ENCODE data around the gene CLASRP. TPM values are rescaled to one million over a fixed set of nuclear protein-coding genes. Genes with fewer than 3 reads are reported as not detected.

Gene CLASRP
- total and polyA plus RNA-seq, 9 donors: 29.5 to 113 (median 80.3) TPM

- Histone ChIP-seq H3K9me3 (no peaks in the 10 kb centered on the region), H3K4me1 (ENCODE audit: insufficient read depth) (no peaks in the 10 kb centered on the region), H3K4me3 (no peak overlapping the region), H3K36me3 (no peaks in the 10 kb centered on the region), H3K27me3 (no peaks in the 10 kb centered on the region), H3K27ac (no peak overlapping the region)
- intact Hi-C loops (cut with DNase I): no loop called here
- DNase-seq: no peak
- no peak for TF ChIP-seq EP300 (IDR thresholded peaks at IDR 0.05)
- TF ChIP-seq, protein P1, sequence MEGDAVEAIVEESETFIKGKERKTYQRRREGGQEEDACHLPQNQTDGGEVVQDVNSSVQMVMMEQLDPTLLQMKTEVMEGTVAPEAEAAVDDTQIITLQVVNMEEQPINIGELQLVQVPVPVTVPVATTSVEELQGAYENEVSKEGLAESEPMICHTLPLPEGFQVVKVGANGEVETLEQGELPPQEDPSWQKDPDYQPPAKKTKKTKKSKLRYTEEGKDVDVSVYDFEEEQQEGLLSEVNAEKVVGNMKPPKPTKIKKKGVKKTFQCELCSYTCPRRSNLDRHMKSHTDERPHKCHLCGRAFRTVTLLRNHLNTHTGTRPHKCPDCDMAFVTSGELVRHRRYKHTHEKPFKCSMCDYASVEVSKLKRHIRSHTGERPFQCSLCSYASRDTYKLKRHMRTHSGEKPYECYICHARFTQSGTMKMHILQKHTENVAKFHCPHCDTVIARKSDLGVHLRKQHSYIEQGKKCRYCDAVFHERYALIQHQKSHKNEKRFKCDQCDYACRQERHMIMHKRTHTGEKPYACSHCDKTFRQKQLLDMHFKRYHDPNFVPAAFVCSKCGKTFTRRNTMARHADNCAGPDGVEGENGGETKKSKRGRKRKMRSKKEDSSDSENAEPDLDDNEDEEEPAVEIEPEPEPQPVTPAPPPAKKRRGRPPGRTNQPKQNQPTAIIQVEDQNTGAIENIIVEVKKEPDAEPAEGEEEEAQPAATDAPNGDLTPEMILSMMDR (IDR thresholded peaks at IDR 0.05): no peak
- TF ChIP-seq POLR2A (IDR thresholded peaks at IDR 0.05): no peak
- WGBS, 3 donors: 85 to 94% (median 91%) methylated on average over 9 of the region's 9 CpGs
Measured at GRCh38 chr19:45009625-45010255, 29.1 kb upstream of the CLASRP start.

DNA sequence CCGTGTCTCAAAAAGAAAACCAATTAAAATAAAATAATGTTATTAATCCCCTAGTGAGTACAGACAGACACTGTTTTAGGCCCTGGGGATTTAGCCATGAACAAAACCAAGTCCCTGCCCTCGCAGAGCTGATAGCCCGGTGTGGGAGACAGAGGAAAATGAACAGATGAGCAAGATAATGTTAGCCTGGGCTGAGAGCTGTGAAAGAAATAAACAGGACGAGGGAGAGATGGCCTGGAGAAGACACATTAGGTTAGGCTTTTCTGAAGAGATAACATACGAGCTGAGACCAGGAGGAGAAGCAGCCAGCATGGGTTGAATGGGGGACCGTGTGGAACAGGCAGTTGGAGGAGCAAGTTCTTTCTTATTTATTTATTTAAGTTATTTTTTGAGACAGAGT is 28.5 kb upstream of the CLASRP start:
- 51 to 61% (median 54%) methylated on average over 6 of the region's 6 CpGs for WGBS, 3 donors
- DNase-seq: no peak
- H3K36me3 ChIP-seq: no peaks in the 10 kb centered on the region

GRCh38 chr19:45011959-45012358 is 26.9 kb upstream of the CLASRP start:
- no peaks in the 10 kb centered on the region for H3K4me1 ChIP-seq (ENCODE audit: insufficient read depth)
- intact Hi-C loops (cut with DNase I): no loop called here
- no peak overlapping the region for H3K27ac ChIP-seq
- TF ChIP-seq, protein P1 (IDR thresholded peaks at IDR 0.05): no peak
- TF ChIP-seq EP300 (IDR thresholded peaks at IDR 0.05): no peak
- TF ChIP-seq POLR2A (IDR thresholded peaks at IDR 0.05): no peak
- no peaks in the 10 kb centered on the region for H3K36me3 ChIP-seq
- H3K4me3 ChIP-seq: no peak overlapping the region
- 95% methylated on average over 35 to 42 of the region's 42 CpGs for WGBS, 3 donors
- no peaks in the 10 kb centered on the region for H3K27me3 ChIP-seq
- no peak for DNase-seq
- H3K9me3 ChIP-seq: no peaks in the 10 kb centered on the region

More for the DNA sequence above, 28.5 kb upstream of the CLASRP start:
- TF ChIP-seq POLR2A (IDR thresholded peaks at IDR 0.05) (no peak), EP300 (IDR thresholded peaks at IDR 0.05) (no peak)
- TF ChIP-seq, protein P1 (IDR thresholded peaks at IDR 0.05): no peak
- H3K4me3 ChIP-seq: no peak overlapping the region
- no peaks in the 10 kb centered on the region for H3K27me3 ChIP-seq
- no peak overlapping the region for H3K27ac ChIP-seq
- intact Hi-C loops (cut with DNase I): no loop called here
- no peaks in the 10 kb centered on the region for H3K4me1 ChIP-seq (ENCODE audit: insufficient read depth)
- H3K9me3 ChIP-seq: no peaks in the 10 kb centered on the region

DNA sequence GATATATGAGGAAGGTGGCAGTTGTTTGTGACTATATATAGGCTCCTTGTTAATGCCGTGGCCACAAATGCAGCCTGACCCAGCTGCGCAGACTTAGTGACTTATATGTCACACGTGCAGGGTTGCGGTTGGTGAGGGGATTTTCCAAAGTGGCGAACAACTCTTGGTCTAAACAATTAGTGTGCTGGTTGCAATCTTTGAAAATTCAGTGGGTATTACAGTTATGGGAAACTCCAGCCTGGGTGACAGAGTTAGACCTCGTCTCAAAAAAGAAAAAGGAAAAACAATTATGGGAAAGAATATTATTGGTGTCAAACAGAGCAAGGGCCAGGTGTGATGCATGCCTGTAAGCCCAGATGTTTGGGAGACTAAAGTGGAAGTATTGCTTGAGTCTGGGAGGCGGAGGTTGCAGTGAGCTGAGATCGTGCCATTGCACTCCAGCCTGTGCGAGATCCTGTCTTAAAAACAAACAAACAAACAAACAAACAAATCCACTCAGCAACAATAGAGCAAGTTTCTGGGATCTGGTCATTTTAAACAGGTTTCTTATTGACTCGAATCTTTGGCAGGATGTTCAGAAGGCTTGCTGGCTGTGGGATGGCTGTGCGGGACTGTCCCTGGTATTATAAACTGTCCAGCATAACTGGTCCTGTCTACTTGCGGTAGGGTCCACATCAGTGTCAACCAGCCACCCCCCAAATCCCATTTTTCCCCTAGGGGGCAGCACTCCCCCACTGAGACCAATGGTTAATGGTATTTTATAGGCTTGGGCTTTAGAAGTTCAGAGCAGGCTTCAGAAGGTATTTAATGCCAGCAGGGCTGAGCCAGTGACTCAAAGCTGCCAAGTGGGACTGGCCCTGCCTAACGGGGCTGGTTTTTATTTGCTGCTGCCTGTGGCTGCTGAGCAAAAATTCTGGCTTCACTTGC is 22.2 kb upstream of the CLASRP start:
- intact Hi-C loops (cut with DNase I): no loop called here
- 59 to 60% (median 59%) methylated on average over 13 of the region's 13 CpGs for WGBS, 3 donors
- no peaks in the 10 kb centered on the region for H3K9me3 ChIP-seq
- no peaks in the 10 kb centered on the region for H3K4me1 ChIP-seq (ENCODE audit: insufficient read depth)
- no peak overlapping the region for H3K27ac ChIP-seq
- TF ChIP-seq POLR2A (IDR thresholded peaks at IDR 0.05) (no peak), EP300 (IDR thresholded peaks at IDR 0.05) (no peak)
- TF ChIP-seq, protein P1 (IDR thresholded peaks at IDR 0.05): peak in 1 of 3 donors; percentile 30
- H3K27me3 ChIP-seq: no peaks in the 10 kb centered on the region
- no peaks in the 10 kb centered on the region for H3K36me3 ChIP-seq
- H3K4me3 ChIP-seq: no peak overlapping the region
- DNase-seq: peak in 4 of 5 donors; percentile 47 to 62 (median 53)
